HG03095 (cell line): ENCODE measurements around the gene SUV39H2.
"Not testable (repeated sequence)": the region's sequence is repeated elsewhere in the genome, so short reads cannot be mapped to it uniquely, and the experiment has no call there.

ENCODE experiments used
- ATAC-seq: cut with Tn5 transposase; IDR thresholded peaks from one replicate; pipeline ENCODE4 v1.9.1; 2021; ENCODE audit warnings: moderate library complexity; ENCODE audit not compliant: unreplicated experiment

The SUV39H2 gene

GRCh38 chr10:14926722-14927416 lies 48.2 kb downstream of the SUV39H2 start:
- peak; percentile 98 for ATAC-seq

DNA sequence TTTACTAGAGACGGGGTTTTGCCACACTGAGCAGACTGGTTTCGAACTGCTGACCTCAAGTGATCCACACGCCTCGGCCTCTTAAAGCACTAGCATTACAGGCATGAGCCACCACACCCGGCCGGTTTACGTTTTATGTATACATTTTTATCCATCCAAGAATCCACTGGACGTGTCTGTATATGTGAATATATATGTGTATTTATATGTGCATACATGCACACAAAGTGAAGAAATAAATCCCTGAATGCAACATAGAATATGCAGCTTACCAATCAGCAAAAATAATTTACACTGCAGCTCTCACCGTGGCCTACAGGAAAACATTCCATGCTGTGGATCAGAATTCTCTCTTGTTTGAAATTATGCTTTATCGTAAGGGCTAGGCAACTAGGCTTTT lies 51.9 kb downstream of the SUV39H2 start:
- no peak for ATAC-seq

- ATAC-seq: no peak
Measured at GRCh38 chr10:14936584-14936983, 57.9 kb downstream of the SUV39H2 start.

GRCh38 chr10:14938971-14939370 lies 60.3 kb downstream of the SUV39H2 start:
- not testable (repeated sequence) for ATAC-seq

GRCh38 chr10:14942147-14942949 lies 63.7 kb downstream of the SUV39H2 start:
- peak; percentile 97 for ATAC-seq

DNA sequence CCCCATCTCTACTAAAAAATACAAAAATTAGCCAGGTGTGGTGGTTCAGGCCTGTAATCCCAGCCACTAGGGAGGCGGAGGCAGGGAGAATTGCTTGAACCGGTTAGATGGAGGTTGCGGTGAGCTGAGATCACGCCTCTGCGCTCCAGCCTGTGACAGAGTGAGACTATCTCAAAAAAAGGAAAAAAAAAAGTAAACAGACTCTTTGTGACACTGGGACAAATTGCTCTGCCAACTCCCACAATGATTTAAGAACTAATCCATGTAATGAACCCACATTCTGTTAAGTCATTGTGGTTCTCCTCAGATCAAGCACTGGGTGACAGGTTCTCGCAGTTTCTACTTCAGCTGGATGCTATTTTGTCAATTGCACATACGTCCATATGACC lies 64.3 kb downstream of the SUV39H2 start:
- not testable (repeated sequence) for ATAC-seq

GRCh38 chr10:14945108-14945507 lies 66.4 kb downstream of the SUV39H2 start:
- no peak for ATAC-seq

GRCh38 chr10:14947268-14947667 lies 68.6 kb downstream of the SUV39H2 start:
- ATAC-seq: no peak

DNA sequence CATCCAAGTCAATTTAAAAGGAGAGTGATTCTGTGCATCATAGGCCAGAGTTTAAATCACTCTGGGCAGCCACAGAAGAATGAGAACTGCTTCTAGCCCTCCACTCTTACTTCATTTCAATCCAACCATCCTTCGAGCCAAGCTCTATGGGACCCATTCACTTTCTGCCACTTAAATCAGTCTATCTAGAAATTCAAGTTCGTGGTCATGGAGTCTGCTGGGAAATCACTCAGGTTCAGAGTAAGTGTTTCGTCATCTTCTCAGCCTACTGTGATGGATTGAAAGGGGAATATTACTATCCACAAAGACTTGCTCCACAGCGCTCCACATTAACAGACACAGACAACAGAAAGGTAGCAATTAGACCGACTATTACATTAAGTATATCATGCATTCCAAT lies 70.6 kb downstream of the SUV39H2 start:
- ATAC-seq: no peak

GRCh38 chr10:14952851-14953423 lies 74.3 kb downstream of the SUV39H2 start:
- ATAC-seq: no peak

DNA sequence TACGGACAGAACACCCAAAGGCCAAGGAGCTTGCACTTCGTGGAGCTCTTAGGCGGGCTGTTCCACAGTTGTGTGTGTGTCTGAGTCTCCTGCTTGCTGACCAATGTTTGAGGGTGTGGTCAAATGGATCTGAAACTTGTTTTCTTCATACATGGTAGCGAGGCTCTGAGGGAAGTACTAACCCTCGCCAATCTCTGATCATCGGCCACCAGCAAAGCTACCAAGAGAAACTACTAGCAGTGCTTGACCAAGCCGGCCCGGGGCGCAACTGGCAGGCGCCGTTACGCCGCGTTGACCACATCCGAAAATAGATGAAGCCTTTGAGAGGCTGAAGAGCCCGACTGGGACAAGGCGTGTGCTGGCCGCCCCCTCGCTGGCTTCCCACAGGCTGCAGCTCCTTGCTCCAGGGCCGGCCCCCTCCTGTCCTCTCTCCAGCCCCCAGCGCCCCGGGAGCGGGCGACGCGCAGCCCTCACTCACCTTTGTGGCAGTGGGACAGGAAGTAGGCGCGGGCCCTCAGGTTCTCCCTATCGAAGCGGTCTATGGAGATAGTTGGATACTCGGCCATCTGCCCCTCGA lies 74.8 kb downstream of the SUV39H2 start:
- ATAC-seq: peak; percentile 27
